ENCODE measurements around the gene MEGF9.

The MEGF9 gene

GRCh38 chr9:120659676-120660075, 54.6 kb downstream of the MEGF9 start:
- DNase-seq (ENCODE audit: low read depth, low spot score), result no peak
- WGBS (ENCODE audit: insufficient coverage, insufficient read length), result no CpG with 5 or more reads among the region's 2 CpGs
- Histone ChIP-seq H3K4me3 (ENCODE audit: low read length) (no peak overlapping the region), H3K27ac (ENCODE audit: low read length) (no peak overlapping the region), H3K4me1 (ENCODE audit: control insufficient read depth, insufficient read depth, low read length) (no peaks in the 10 kb centered on the region), H3K27me3 (ENCODE audit: control insufficient read depth, insufficient read depth, low read length) (no peaks in the 10 kb centered on the region), H3K36me3 (ENCODE audit: control insufficient read depth, insufficient read depth, low read length) (no peaks in the 10 kb centered on the region), H3K9me3 (ENCODE audit: control insufficient read depth, insufficient read depth, low read length) (no peaks in the 10 kb centered on the region)

DNA sequence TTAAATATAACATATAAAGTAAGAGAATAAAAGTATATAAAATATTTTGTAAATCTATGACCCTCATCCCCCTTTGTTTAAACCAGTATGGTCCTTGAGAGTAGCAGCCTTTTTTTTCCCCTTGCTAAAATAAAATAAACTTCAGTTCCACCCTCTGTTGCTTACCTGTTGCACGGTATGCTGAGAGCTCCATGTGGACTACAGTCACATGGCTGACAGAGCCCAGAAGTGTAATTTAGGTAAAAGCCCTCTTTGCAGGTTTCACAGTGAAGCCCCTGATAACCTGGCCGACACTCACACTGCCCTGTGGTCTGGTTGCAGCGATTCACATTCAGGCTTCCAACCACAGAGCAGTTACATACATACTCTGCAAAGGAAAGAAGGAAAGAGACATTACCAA, 55.1 kb downstream of the MEGF9 start:
- no peak for DNase-seq (ENCODE audit: low read depth, low spot score)
- Histone ChIP-seq H3K4me1 (ENCODE audit: control insufficient read depth, insufficient read depth, low read length) (no peaks in the 10 kb centered on the region), H3K27ac (ENCODE audit: low read length) (no peak overlapping the region), H3K9me3 (ENCODE audit: control insufficient read depth, insufficient read depth, low read length) (no peaks in the 10 kb centered on the region), H3K4me3 (ENCODE audit: low read length) (no peak overlapping the region), H3K27me3 (ENCODE audit: control insufficient read depth, insufficient read depth, low read length) (no peaks in the 10 kb centered on the region), H3K36me3 (ENCODE audit: control insufficient read depth, insufficient read depth, low read length) (no peaks in the 10 kb centered on the region)
- no CpG with 5 or more reads among the region's 3 CpGs for WGBS (ENCODE audit: insufficient coverage, insufficient read length)

DNA sequence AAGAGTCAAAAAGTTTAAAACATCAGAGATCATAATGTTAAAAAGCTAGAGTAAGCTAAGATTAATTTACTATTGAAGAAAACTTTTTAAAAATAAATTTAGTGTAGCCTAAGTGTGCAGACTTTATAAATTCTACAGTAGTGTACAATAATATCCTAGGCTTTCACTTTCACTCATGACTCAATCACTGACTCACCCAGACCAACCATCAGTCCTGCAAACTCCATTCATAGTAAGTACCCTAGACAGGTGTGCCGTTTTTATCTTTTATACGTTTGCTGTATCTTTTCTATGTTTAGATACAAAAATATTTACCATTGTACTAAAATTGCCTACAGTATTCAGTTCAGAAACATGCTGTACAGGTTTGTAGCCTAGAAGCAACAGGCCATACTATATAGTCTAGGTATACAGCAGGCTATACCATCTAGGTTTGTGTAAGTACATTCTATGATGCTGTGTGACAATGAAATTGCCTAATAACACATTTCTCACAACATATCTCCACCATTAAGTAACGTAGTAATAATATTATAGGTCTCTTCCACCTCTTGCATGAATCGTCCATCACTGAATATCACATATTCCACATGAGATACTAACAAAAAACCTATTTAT, 59.2 kb downstream of the MEGF9 start:
- WGBS (ENCODE audit: insufficient coverage, insufficient read length), result 100% methylated on average over 1 of the region's 4 CpGs
- no peaks in the 10 kb centered on the region for H3K4me1 ChIP-seq (ENCODE audit: control insufficient read depth, insufficient read depth, low read length)
- H3K27me3 ChIP-seq (ENCODE audit: control insufficient read depth, insufficient read depth, low read length), result no peaks in the 10 kb centered on the region
- no peak overlapping the region for H3K27ac ChIP-seq (ENCODE audit: low read length)
- H3K4me3 ChIP-seq (ENCODE audit: low read length), result no peak overlapping the region
- no peaks in the 10 kb centered on the region for H3K36me3 ChIP-seq (ENCODE audit: control insufficient read depth, insufficient read depth, low read length)
- no peak for DNase-seq (ENCODE audit: low read depth, low spot score)
- H3K9me3 ChIP-seq (ENCODE audit: control insufficient read depth, insufficient read depth, low read length), result no peaks in the 10 kb centered on the region

DNA sequence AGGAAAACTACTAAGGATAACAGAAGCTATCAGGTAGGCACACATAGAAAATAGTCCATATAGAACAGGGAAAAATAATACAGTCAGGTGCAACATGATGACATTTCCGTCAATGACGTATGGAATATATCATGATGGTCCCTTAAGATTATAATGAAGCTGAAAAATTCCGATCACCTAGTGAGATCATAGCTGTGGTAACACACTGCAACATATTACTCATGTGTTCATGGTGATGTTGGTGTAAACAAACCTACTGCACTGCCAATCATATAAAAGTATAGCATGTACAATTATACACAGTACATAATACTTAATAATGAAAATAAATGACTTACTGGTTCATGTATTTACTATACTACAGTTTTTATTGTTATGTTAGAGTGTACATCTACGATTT, 60.0 kb downstream of the MEGF9 start:
- no peaks in the 10 kb centered on the region for H3K36me3 ChIP-seq (ENCODE audit: control insufficient read depth, insufficient read depth, low read length)
- H3K9me3 ChIP-seq (ENCODE audit: control insufficient read depth, insufficient read depth, low read length), result no peaks in the 10 kb centered on the region
- H3K4me1 ChIP-seq (ENCODE audit: control insufficient read depth, insufficient read depth, low read length), result no peaks in the 10 kb centered on the region
- H3K27ac ChIP-seq (ENCODE audit: low read length), result no peak overlapping the region
- no peak for DNase-seq (ENCODE audit: low read depth, low spot score)
- no peaks in the 10 kb centered on the region for H3K27me3 ChIP-seq (ENCODE audit: control insufficient read depth, insufficient read depth, low read length)
- no peak overlapping the region for H3K4me3 ChIP-seq (ENCODE audit: low read length)
- WGBS (ENCODE audit: insufficient coverage, insufficient read length), result no CpG with 5 or more reads among the region's 4 CpGs

DNA sequence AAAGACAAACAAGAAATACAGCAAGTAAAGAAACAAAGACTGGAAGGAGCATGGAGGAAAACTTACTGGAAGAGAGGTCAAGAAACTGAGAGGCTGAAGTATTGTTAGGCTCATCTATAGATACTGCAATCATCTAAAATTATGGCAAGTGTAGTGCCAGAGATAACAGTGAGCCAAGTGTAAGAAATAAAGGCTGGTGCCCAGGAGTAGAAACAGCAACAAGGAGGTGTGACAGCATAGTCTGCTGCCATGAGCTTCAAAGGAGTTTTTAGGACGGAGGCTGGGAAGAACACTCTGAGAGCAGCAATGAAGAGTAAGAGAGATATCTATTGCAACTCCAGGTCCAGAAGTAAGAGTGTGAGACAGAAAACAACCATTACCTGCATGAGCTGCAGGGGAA, 60.5 kb downstream of the MEGF9 start:
- H3K27me3 ChIP-seq (ENCODE audit: control insufficient read depth, insufficient read depth, low read length), result no peaks in the 10 kb centered on the region
- H3K9me3 ChIP-seq (ENCODE audit: control insufficient read depth, insufficient read depth, low read length), result no peaks in the 10 kb centered on the region
- no peak overlapping the region for H3K4me3 ChIP-seq (ENCODE audit: low read length)
- no peak overlapping the region for H3K27ac ChIP-seq (ENCODE audit: low read length)
- no CpG with 5 or more reads among the region's 1 CpG for WGBS (ENCODE audit: insufficient coverage, insufficient read length)
- H3K4me1 ChIP-seq (ENCODE audit: control insufficient read depth, insufficient read depth, low read length), result no peaks in the 10 kb centered on the region
- no peaks in the 10 kb centered on the region for H3K36me3 ChIP-seq (ENCODE audit: control insufficient read depth, insufficient read depth, low read length)
- DNase-seq (ENCODE audit: low read depth, low spot score), result no peak

GRCh38 chr9:120652934-120653333, 61.3 kb downstream of the MEGF9 start:
- Histone ChIP-seq H3K4me1 (ENCODE audit: control insufficient read depth, insufficient read depth, low read length) (no peaks in the 10 kb centered on the region), H3K27ac (ENCODE audit: low read length) (no peak overlapping the region), H3K27me3 (ENCODE audit: control insufficient read depth, insufficient read depth, low read length) (no peaks in the 10 kb centered on the region), H3K4me3 (ENCODE audit: low read length) (no peak overlapping the region), H3K9me3 (ENCODE audit: control insufficient read depth, insufficient read depth, low read length) (no peaks in the 10 kb centered on the region), H3K36me3 (ENCODE audit: control insufficient read depth, insufficient read depth, low read length) (no peaks in the 10 kb centered on the region)
- WGBS (ENCODE audit: insufficient coverage, insufficient read length), result 100% methylated on average over 2 of the region's 2 CpGs
- DNase-seq (ENCODE audit: low read depth, low spot score), result no peak

DNA sequence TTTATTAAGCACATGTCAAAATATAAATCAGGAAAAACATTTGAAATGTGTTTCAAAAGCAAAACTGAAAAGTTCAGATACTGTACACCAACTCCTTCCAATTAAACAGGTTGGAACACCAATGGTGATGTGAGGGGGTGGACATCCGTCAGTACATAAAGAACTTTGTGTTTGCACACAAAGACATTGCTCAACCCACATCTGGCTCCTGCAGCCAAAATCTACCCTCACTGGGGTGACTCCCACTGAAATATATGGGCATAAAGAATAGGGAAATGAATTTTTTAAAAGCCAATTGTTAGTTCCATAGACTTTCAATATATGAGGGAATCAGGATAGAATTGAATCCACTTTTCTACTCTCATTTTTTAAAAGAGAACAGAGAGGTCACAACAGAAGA, 63.9 kb downstream of the MEGF9 start:
- Histone ChIP-seq H3K36me3 (ENCODE audit: control insufficient read depth, insufficient read depth, low read length) (no peaks in the 10 kb centered on the region), H3K27ac (ENCODE audit: low read length) (no peak overlapping the region), H3K4me3 (ENCODE audit: low read length) (no peak overlapping the region), H3K27me3 (ENCODE audit: control insufficient read depth, insufficient read depth, low read length) (no peaks in the 10 kb centered on the region), H3K4me1 (ENCODE audit: control insufficient read depth, insufficient read depth, low read length) (no peaks in the 10 kb centered on the region), H3K9me3 (ENCODE audit: control insufficient read depth, insufficient read depth, low read length) (no peaks in the 10 kb centered on the region)
- DNase-seq (ENCODE audit: low read depth, low spot score), result no peak
- WGBS (ENCODE audit: insufficient coverage, insufficient read length), result no CpG with 5 or more reads among the region's 1 CpG

DNA sequence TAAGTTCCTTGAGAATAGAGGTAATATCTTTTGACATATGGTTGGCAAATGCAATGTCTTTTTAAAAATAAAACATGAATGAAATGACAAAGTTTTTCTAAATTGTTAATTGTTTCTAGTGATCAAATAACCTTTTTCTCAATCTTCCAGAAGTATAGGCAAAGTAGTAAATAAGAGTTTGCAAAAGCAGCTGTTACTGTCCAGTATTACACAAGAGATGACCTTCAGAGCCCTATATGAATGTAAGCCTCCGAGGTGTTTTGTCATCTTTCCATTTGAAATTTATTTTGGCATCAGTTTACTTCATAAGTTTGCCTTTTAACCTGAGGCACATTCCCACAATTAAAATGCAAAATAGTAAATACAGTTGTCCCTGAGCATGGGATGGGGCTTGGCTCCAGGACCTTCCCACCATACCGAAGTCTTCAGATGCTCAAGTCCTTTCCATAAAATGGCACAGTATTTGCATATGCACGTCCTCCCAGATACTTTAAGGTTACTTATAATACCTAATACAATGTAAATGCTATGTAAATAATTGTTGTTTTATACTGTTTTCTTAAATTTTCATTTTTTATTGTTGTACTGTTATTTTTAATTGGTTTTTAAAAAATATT, 65.6 kb downstream of the MEGF9 start:
- no peaks in the 10 kb centered on the region for H3K27me3 ChIP-seq (ENCODE audit: control insufficient read depth, insufficient read depth, low read length)
- no peaks in the 10 kb centered on the region for H3K4me1 ChIP-seq (ENCODE audit: control insufficient read depth, insufficient read depth, low read length)
- H3K4me3 ChIP-seq (ENCODE audit: low read length), result no peak overlapping the region
- no peaks in the 10 kb centered on the region for H3K9me3 ChIP-seq (ENCODE audit: control insufficient read depth, insufficient read depth, low read length)
- no peak overlapping the region for H3K27ac ChIP-seq (ENCODE audit: low read length)
- WGBS (ENCODE audit: insufficient coverage, insufficient read length), result no CpG with 5 or more reads among the region's 3 CpGs
- DNase-seq (ENCODE audit: low read depth, low spot score), result no peak
- no peaks in the 10 kb centered on the region for H3K36me3 ChIP-seq (ENCODE audit: control insufficient read depth, insufficient read depth, low read length)

DNA sequence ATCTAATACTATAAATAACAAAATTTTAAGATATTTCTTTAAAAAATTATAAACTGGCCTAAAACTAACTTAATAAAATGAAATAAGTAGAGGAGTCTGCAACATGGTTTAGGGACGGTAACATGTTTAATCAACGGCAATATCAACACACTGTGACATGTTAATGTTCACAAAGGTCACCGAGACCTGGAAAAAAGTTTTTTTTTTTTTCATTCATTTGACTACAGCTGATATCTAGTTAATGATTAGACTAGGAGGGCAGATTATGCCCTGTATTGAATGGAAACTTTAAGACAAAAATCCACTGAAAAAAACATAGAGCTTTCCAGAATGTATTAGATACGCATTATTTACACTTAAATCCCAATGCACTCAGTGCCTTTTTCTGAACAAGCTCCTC, 67.3 kb downstream of the MEGF9 start:
- no peaks in the 10 kb centered on the region for H3K4me1 ChIP-seq (ENCODE audit: control insufficient read depth, insufficient read depth, low read length)
- no CpG with 5 or more reads among the region's 4 CpGs for WGBS (ENCODE audit: insufficient coverage, insufficient read length)
- no peak overlapping the region for H3K27ac ChIP-seq (ENCODE audit: low read length)

DNA sequence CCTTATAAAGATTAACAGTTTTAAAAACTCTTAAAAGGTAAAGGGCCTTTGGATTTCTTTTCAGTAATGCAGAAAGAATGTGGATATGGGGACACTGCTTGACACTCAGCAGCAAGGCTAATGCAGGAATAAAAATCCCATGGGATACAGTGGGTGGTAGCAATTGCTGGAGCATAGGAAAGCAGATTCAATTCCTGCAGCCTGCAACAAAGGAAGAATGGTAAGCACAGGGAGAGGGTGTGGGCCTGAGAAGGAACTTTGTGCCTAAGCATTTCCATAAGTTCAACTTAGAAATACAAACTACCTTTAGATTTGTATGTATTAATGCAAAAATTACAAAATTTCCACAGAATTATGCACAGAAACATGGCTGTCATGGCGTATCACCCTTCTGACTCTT, 68.5 kb downstream of the MEGF9 start:
- no peaks in the 10 kb centered on the region for H3K4me1 ChIP-seq (ENCODE audit: control insufficient read depth, insufficient read depth, low read length)
- no peaks in the 10 kb centered on the region for H3K36me3 ChIP-seq (ENCODE audit: control insufficient read depth, insufficient read depth, low read length)
- no peak for DNase-seq (ENCODE audit: low read depth, low spot score)
- H3K9me3 ChIP-seq (ENCODE audit: control insufficient read depth, insufficient read depth, low read length), result no peaks in the 10 kb centered on the region
- no peak overlapping the region for H3K4me3 ChIP-seq (ENCODE audit: low read length)
- no peaks in the 10 kb centered on the region for H3K27me3 ChIP-seq (ENCODE audit: control insufficient read depth, insufficient read depth, low read length)
- no peak overlapping the region for H3K27ac ChIP-seq (ENCODE audit: low read length)
- no CpG with 5 or more reads among the region's 1 CpG for whole genome bisulfite sequencing (ENCODE audit: insufficient coverage, insufficient read length)

More for the DNA sequence above, 67.3 kb downstream of the MEGF9 start:
- Histone ChIP-seq H3K4me3 (ENCODE audit: low read length) (no peak overlapping the region), H3K36me3 (ENCODE audit: control insufficient read depth, insufficient read depth, low read length) (no peaks in the 10 kb centered on the region), H3K27me3 (ENCODE audit: control insufficient read depth, insufficient read depth, low read length) (no peaks in the 10 kb centered on the region), H3K9me3 (ENCODE audit: control insufficient read depth, insufficient read depth, low read length) (no peaks in the 10 kb centered on the region)
- no peak for DNase-seq (ENCODE audit: low read depth, low spot score)

GRCh38 chr9:120643061-120643460, 71.2 kb downstream of the MEGF9 start:
- Histone ChIP-seq H3K27me3 (ENCODE audit: control insufficient read depth, insufficient read depth, low read length) (no peaks in the 10 kb centered on the region), H3K9me3 (ENCODE audit: control insufficient read depth, insufficient read depth, low read length) (no peaks in the 10 kb centered on the region), H3K36me3 (ENCODE audit: control insufficient read depth, insufficient read depth, low read length) (no peaks in the 10 kb centered on the region), H3K4me1 (ENCODE audit: control insufficient read depth, insufficient read depth, low read length) (no peaks in the 10 kb centered on the region), H3K4me3 (ENCODE audit: low read length) (no peak overlapping the region), H3K27ac (ENCODE audit: low read length) (no peak overlapping the region)
- DNase-seq (ENCODE audit: low read depth, low spot score), result no peak
